Occipital lobe (tissue), 2 donors: ENCODE data around the gene VARS1. TPM values are rescaled to one million over a fixed set of nuclear protein-coding genes. Genes with fewer than 3 reads are reported as not detected.
A peak's percentile ranks its signal among the peaks of the same experiment; 100 is the strongest.
"Not testable (repeated sequence)": the region's sequence is repeated elsewhere in the genome, so short reads cannot be mapped to it uniquely, and the experiment has no call there.

Source experiments
- DNase-seq: peaks from one replicate; lab custom pipeline; 2025; lab: John Stamatoyannopoulos, UW
- total RNA-seq: library from RNA; depleted of rRNA; stranded (reverse); fragments of >200 nt; gene quantifications from one replicate; pipeline ENCODE4 v1.2.3, GENCODE V29; 2014

Gene VARS1
- total RNA-seq: 25.6 TPM

DNA sequence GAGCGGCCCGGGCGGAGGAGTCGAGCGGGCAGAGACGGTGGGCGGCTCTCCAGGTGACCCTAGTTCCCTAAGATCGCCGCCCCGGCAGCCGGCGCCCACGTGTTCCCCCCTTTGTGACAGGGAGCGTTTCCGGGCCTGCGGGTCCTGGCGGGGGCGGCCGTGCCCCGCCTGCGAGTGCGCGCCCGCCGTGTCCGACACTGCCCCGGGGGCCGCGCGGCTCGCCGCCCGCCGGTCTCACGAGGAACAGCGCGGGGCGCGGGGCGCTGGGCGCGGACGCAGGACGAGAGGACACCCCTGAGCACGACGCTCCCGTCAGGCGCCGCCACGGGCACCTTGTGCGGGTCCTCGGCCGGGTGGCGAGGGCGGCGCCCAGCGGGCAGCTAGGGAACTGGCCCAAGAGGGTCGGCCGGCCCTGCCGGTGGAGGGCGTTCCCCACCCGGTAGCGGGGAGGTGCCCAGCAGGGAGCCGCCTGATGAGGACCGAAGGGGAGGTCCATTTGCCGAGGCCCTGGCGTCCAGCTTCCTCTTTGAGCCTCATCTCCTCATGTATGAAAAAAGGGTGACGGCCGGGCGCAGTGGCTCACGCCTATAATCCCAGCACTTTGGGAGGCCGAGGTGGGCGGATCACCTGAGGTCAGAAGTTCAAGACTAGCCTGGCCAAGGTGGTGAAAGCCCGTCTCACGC is at the start of gene VARS1:
TSS of gene VARS1 (minus strand) at position 137 of the 683 bp plus-strand sequence. CDS start 535 bp downstream, outside the sequence.
- peak; percentile 86 for DNase-seq

DNA sequence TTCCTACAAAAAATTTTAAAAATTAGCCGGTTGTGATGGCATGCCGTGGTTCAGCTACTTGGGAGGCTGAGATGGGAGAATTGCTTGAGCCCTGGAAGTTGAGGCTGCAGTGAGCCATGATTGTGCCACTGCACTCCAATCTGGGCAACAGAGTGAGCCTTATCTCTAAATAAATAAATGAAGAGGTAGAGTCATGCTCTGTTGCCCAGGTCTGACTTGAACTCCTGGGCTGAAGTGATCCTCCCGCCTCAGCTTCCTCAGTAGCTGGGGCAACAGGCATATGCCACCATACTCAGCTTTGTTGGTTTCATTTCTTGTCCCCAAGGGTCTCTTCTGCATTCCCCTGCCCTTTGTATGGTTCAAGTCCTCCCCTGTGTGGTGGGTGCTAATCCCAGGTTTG is 49.0 kb upstream of the VARS1 start:
- no peak for DNase-seq

DNA sequence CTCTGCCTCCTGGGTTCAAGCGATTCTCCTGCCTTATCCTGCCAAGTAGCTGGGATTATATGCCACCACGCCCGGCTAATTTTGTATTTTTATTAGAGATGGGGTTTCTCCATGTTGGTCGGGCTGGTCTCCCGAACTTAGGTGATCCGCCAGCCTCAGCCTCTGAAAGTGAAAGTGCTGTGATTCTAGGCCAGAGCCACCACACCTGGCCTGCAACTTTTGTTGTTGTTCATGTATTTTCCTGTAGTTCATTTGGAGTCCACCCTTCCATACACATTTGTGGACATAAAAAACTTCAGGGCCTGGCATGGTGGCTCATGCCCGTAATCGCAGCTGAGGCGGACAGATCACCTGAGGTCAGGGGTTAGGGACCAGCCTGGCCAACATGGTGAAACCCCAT is 46.5 kb upstream of the VARS1 start:
- no peak for DNase-seq

DNA sequence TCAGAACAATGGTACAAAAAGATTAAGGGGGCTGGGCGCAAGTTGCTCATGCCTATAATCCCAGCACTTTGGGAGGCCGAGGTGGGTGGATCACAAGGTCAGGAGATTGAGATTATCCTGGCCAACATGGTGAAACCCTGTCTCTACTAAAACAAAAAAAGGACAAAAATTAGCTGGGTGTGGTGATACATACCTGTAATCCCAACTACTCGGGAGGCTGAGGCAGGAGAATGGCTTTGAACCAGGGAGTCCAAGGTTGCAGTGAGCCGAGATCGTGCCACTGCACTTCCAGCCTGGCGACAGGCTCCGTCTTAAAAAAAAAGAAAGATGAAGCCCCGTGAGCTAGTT is 44.2 kb upstream of the VARS1 start:
- not testable (repeated sequence) for DNase-seq

DNA sequence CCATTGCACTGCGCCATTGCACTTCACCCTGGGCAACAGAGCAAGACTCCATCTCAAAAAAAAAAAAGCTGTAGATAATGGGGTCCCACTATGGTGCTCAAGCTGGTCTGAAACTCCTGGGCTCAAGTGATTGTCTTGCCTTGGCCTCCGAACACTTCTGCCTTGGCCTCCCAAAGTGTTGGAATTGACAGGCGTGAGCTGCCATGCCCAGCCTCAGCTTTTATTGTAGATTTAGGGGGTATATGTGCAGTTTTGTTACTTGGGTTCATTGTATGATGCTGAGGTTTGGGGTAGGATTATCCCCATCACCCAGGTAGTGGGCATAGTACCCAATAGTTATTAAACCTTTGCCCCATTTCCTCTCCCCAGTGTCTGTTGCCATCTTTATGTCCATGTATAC is 43.4 kb upstream of the VARS1 start:
- DNase-seq: no peak

DNA sequence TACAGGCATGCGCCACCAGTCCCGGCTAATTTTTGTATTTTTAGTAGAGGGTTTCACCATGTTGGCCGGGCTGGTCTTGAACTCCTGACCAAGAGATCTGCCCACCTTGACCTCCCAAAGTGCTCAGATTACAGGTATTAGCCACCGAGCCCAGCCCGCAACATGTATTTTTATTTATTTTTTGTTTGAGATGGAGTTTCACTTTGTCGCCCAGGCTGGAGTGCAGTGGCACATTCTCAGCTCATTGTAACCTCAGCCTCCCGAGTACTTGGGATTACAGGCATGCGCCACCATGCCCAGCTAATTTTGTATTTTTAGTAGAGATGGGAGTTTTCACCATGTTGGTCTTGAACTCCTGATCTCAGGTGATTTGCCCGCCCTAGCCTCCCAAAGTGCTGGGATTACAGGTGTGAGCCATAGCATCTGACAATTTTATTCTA is 42.6 kb upstream of the VARS1 start:
- DNase-seq: not testable (repeated sequence)

DNA sequence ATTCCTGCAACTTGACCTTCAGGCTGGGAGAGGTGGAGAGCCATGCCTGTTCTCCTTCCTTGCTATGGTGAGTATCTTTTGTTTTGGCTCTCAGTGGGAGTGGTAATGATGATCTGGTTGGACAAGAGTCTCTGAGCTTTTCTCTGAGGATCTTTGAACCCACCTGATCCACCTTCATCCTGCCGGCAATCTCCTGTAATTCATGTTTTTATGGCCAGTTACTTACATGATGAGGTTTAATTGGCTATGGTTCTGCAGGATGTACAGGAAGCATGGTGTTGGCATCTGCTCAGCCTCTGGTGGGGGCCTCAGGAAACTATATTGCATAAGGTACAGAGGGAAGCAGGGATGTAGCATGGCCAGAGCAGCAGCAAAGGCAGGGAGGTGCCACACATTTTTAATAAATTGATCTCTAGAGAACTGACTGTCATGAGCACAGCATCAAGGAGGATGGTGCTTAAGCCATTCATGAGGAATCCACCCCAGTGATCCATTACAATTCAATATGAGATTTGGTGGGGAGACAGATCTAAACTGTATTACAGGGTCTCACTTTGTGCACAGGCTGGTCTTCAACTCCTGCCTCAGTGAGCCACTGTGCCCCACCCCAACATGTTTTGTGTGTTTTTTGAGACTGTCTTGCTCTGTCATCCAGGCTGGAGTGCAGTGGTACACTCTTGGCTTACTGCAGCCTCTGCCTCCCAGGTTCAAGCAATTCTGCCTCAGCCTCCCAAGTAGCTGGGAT is 42.0 kb upstream of the VARS1 start:
- no peak for DNase-seq

DNA sequence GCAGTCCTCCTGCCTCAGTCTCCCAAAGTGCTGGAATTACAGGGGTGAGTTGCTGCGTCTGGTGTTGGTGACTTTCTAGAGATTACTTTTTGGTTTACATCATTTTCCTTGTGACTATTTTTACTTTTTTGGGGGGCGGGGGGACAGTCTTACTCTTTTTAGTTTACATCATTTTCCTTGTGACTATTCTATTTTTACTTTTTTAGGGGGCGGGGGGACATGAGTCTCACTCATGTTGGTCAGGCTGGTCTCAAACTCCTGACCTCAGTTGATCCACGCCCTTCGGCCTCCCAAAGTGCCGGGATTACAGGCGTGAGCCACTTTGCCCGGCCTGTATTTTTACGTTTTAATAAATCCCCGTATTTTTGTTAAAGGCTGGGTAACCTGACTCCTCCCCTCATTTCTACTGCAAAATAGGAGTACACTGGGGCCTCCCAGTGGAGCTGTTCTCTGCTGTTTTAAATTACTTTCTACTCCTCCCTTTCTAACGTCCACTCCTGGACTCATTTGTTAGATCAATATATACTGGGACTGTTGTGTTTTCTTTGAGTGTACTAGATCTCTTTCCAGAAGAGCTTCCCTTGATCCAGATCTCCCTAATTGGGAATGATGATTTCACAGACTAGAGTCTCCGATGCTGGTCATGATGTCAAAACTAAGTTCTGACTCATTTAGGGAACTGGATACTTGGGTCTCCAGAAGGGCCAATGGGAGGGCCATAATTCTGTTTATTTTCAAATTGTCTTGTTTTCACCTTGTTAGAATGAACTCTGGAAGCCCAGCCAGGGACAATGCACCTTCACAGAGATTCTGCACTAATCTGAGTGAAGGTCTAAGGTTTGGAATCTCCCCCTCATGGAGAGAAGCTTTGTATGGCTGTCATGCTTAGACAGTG is 41.2 kb upstream of the VARS1 start:
- DNase-seq: no peak

DNA sequence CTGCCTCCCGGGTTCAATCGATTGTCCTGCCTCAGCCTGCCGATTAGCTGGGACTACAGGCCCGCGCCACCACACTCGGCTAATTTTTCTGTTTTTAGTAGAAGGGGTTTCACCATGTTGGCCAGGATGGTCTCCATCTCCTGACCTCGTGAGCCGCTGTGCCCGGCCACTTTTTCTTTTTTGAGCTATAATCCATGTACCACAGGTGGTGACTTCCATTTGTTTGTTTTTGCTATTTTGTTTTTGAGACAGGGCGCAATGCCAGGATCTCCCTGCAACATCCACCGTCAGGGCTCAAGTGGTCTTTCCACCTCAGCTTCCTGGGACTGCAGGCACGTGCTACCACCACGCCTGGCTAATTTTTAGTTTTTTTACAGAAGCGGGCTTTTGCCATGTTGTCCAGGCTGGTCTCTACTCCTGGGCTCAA is 40.5 kb upstream of the VARS1 start:
- DNase-seq: no peak

DNA sequence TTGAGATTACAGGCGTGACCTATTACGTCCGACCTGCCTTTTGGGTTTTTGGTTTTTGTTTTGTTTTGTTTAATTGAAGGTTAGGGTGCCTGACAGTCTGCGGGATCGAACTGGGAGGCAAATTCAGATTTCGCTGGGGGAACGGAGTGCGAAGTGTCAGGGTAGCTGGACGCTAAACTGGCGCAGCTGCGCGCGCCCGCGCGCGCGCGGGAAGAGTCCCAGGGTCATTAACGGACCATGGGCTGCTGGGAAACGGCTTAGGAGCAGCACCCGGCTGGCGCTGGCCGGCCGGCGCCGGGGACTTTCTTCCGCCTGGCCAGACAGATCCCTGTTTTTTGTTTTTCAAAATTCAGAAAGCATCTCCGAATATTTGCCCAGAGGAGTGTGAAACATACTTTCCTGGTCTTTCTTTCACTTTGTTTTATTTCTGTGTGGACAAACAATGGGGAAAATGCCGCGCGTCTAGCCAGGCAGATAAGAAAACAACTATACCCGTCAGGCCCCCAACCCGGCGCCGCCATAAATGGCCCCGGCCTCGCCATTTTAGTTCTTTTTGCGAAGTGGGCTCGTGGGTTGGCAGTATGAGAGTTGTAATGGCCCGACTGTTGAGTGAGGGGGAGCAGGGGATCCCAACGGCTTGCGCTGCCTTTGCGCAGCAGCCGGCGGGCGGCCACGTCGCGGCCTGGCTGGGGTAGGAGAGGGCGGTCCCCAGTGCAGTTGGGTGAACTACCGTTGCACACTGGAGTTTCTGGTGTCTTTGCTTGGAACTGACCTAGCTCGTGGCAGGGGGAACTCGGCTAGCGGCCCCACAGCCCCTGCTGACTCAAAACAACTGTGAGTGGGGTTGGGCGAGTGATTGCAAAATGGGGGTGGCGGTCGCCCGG is 39.1 kb upstream of the VARS1 start:
- peak; percentile 78 for DNase-seq

DNA sequence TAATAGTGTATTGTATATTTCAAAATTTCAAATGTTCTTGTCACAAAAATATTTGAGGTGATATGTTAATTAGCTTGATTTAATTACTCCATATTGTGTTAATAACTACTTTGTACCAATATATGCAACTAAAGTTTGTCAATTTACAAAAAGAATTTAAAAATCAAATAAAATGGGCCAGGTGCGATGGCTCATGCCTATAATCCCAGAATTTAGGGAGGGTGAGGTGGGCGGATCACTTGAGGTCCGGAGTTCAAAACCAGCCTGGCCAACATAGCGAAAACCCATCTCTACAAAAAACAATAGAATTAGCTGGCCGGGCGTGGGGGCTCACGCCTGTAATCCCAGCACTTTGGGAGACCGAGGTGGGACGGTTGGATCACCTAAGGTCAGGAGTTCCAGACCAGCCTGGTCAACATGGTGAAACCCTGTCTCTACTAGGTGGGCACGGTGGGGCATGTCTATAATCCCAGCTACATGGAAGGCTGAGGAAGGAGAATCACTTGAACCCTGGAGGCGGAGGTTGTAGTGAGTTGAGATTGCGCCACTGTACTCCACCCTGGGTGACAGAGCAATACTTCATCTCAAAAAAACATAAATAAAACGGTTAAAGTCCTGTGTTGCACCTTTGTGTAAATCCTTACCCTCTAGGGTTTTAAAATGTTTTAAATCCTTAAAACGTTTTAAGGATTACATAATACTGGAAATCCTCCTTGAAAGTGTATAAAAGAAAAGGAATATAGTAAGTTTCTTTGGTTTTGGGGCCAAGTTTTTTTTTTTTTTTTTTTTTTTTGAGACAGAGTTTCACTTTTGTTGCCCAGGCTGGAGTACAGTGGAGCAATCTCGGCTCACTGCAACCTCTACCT is 36.0 kb upstream of the VARS1 start:
- no peak for DNase-seq

DNA sequence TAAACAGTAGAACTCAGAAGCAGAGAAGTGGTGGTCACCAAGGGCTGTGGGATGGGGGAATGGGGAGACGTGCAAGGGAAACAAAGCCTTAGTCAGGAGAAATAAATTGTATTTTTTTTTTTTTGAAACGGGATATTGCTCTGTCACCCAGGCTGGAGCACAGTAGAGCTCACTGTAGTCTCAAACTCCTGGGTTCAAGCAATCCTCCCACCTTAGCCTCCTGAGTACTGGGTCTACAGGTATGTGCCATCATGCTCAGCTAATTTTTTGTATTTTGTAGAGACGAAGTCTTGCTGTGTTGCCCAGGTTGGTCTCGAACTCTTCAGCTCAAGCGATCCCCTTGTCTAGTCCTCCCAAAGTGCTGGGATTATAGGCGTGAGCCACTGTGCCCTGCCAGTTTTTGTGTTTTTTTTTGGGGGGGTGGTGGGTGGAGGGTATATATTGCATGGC is 35.4 kb upstream of the VARS1 start:
- DNase-seq: no peak

DNA sequence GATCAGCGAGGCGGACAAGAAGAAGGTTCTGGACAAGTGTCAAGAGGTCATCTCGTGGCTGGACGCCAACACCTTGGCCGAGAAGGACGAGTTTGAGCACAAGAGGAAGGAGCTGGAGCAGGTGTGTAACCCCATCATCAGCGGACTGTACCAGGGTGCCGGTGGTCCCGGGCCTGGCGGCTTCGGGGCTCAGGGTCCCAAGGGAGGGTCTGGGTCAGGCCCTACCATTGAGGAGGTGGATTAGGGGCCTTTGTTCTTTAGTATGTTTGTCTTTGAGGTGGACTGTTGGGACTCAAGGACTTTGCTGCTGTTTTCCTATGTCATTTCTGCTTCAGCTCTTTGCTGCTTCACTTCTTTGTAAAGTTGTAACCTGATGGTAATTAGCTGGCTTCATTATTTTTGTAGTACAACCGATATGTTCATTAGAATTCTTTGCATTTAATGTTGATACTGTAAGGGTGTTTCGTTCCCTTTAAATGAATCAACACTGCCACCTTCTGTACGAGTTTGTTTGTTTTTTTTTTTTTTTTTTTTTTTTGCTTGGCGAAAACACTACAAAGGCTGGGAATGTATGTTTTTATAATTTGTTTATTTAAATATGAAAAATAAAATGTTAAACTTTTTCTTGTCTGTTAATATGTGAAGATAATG is 34.2 kb upstream of the VARS1 start:
- no peak for DNase-seq

DNA sequence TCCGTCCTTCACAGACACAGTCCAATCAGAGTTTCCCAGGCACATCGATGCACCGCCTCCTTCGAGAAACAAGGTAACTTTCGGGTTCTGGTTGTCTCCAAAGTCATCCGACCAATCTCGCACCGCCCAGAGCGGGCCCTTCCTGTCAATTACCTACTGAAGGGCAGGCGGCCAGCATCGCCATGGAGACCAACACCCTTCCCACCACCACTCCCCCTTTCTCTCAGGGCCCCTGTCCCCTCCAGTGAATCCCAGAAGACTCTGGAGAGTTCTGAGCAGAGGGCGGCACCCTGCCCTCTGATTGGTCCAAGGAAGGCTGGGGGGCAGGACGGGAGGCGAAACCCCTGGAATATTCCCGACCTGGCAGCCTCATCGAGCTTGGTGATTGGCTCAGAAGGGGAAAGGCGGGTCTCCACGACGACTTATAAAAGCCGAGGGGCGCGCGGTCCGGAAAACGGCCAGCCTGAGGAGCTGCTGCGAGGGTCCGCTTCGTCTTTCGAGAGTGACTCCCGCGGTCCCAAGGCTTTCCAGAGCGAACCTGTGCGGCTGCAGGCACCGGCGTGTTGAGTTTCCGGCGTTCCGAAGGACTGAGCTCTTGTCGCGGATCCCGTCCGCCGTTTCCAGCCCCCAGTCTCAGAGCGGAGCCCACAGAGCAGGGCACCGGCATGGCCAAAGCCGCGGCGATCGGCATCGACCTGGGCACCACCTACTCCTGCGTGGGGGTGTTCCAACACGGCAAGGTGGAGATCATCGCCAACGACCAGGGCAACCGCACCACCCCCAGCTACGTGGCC is 31.9 kb upstream of the VARS1 start, which contains the start of gene HSPA1B:
TSS of gene HSPA1B (plus strand) at position 453 of the 794 bp plus-strand sequence. CDS start at position 666, 213 bp downstream.
- DNase-seq: peak; percentile 100

DNA sequence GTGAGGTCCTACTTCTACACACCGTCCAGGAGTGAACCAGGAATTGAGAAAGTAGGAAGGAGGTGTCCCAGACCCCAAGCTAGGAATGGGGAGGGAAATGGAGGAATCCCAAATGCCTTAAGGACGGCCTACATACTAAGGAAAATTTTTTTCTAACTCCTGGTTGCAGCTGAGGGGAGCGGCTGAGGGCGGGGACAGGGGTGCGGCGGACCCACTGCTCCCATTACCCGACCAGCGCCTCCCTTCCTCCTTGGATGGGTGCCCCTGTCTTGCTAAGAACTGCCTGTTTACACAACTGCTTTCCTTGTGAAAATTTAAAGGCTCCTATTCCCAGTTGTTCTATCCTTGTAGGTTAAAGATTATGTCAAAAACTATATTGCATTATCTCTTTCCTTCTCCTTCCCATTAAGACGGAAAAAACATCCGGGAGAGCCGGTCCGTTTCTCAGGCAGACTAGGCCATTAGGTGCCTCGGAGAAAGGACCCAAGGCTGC is 31.3 kb upstream of the VARS1 start:
- peak; percentile 75 for DNase-seq

DNA sequence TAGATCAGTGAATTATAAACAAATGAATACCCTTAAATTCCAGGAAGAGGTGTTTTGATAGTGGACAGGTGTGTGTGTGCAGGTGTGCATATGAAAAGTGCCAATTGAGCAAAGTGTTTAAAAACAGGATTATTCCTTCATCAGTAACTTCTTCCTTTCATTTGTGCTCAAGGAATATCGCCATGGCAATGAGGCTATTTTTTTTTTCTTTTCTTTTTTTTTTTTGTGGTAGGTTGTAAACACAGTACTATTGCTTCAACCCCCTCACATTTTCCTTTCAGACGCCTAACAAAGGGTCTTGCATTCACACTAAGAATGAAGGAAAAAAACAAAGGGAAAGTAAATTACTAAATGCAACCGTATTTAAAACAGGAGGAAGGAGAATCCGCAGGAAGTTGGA is 30.0 kb upstream of the VARS1 start:
- no peak for DNase-seq

DNA sequence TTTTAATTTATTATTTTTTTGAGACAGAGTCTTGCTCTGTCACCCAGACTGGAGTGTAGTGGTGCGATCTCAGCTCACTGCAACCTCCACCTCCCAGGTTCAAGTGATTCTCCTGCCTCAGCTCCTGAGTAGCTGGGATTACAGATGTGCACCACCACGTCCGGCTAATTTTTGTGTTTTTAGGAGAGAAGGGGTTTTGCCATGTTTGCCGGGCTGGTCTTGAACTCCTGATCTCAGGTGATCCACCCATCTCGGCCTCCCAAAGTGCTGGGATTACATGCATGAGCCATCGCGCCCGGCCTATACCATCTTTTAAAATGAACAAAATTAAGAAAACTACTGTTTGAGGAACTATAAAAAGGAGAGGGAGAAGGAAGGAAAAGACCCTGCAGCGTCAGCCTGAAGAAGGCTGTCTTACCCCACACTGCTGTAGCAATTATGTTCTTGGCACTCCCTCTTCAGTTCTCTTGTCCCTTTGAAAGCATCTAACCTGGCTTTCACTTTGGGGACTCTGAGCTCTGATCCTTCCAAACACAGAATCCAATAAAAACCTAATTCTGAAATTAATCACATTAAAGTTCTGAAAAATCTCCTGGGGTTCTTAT is 28.1 kb upstream of the VARS1 start:
- not testable (repeated sequence) for DNase-seq
